Measurements from ENCODE around the gene PEPD. TPM values are rescaled to one million over a fixed set of nuclear protein-coding genes. Genes with fewer than 3 reads are reported as not detected.

Gene PEPD
- total and polyA plus RNA-seq, 4 donors = 37.3 to 211 (median 117) TPM

- H3K4me1 ChIP-seq (ENCODE audit: control insufficient read depth in 4 of 4, insufficient read depth in 4 of 4, low read length in 3 of 4) = no peaks in the 10 kb centered on the region
- H3K4me3 ChIP-seq (ENCODE audit: low read depth in 1 of 3, low read length in 3 of 3) = no peak overlapping the region
- no peak for DNase-seq (ENCODE audit: low spot score)
- no peak overlapping the region for H3K27ac ChIP-seq (ENCODE audit: low read depth in 1 of 2, low read length in 2 of 2)
- WGBS = 96% methylated on average over 10 of the region's 10 CpGs
- H3K36me3 ChIP-seq (ENCODE audit: control insufficient read depth in 4 of 4, insufficient read depth in 3 of 4, low read depth in 1 of 4, low read length in 3 of 4) = peaks cover 8 to 18% (median 12%) of the 10 kb centered on the region in 4 donors
- TF ChIP-seq FOXA1 (IDR thresholded peaks at IDR 0.05) (no peak), RXRA (IDR thresholded peaks at IDR 0.05) (no peak), ZBTB33 (IDR thresholded peaks at IDR 0.05) (no peak), JUND (IDR thresholded peaks at IDR 0.05) (no peak), FOXA2 (IDR thresholded peaks at IDR 0.05) (no peak)
- no peak overlapping the region for H3K9ac ChIP-seq (ENCODE audit: low read depth in 1 of 2, low read length in 2 of 2)
- H3K9me3 ChIP-seq (ENCODE audit: control insufficient read depth in 4 of 4, low read length in 3 of 4) = no peaks in the 10 kb centered on the region
- no peaks in the 10 kb centered on the region for H3K27me3 ChIP-seq (ENCODE audit: control insufficient read depth in 4 of 4, insufficient read depth in 4 of 4, low read length in 3 of 4)
These were observed 64.8 kb downstream of the PEPD start for GRCh38 chr19:33456845-33457220.

- H3K9ac ChIP-seq (ENCODE audit: low read depth in 1 of 2, low read length in 2 of 2) = no peak overlapping the region
- H3K4me3 ChIP-seq (ENCODE audit: low read depth in 1 of 3, low read length in 3 of 3) = no peak overlapping the region
- no peak for TF ChIP-seq FOXA1 (IDR thresholded peaks at IDR 0.05)
- no peak for TF ChIP-seq FOXA2 (IDR thresholded peaks at IDR 0.05)
- no peak for TF ChIP-seq HNF4A (conservative IDR thresholded peaks at IDR 0.05)
- H3K27ac ChIP-seq (ENCODE audit: low read depth in 1 of 2, low read length in 2 of 2) = no peak overlapping the region
- DNase-seq (ENCODE audit: low spot score) = no peak
- H3K9me3 ChIP-seq (ENCODE audit: control insufficient read depth in 4 of 4, low read length in 3 of 4) = no peaks in the 10 kb centered on the region
- peaks cover 4 to 14% (median 10%) of the 10 kb centered on the region in 4 donors for H3K36me3 ChIP-seq (ENCODE audit: control insufficient read depth in 4 of 4, insufficient read depth in 3 of 4, low read depth in 1 of 4, low read length in 3 of 4)
- H3K4me1 ChIP-seq (ENCODE audit: control insufficient read depth in 4 of 4, insufficient read depth in 4 of 4, low read length in 3 of 4) = no peaks in the 10 kb centered on the region
- no peaks in the 10 kb centered on the region for H3K27me3 ChIP-seq (ENCODE audit: control insufficient read depth in 4 of 4, insufficient read depth in 4 of 4, low read length in 3 of 4)
- 96% methylated on average over 11 of the region's 11 CpGs for WGBS
These were observed 65.3 kb downstream of the PEPD start for GRCh38 chr19:33456076-33456844.

- peaks cover 1 to 12% (median 9%) of the 10 kb centered on the region in 4 donors for H3K36me3 ChIP-seq (ENCODE audit: control insufficient read depth in 4 of 4, insufficient read depth in 3 of 4, low read depth in 1 of 4, low read length in 3 of 4)
- H3K27ac ChIP-seq (ENCODE audit: low read depth in 1 of 2, low read length in 2 of 2) = no peak overlapping the region
- H3K9me3 ChIP-seq (ENCODE audit: control insufficient read depth in 4 of 4, low read length in 3 of 4) = no peaks in the 10 kb centered on the region
- WGBS = 94% methylated on average over 3 of the region's 3 CpGs
- no peak overlapping the region for H3K9ac ChIP-seq (ENCODE audit: low read depth in 1 of 2, low read length in 2 of 2)
- no peaks in the 10 kb centered on the region for H3K4me1 ChIP-seq (ENCODE audit: control insufficient read depth in 4 of 4, insufficient read depth in 4 of 4, low read length in 3 of 4)
- no peaks in the 10 kb centered on the region for H3K27me3 ChIP-seq (ENCODE audit: control insufficient read depth in 4 of 4, insufficient read depth in 4 of 4, low read length in 3 of 4)
- no peak for TF ChIP-seq YY1 (IDR thresholded peaks at IDR 0.05)
- TF ChIP-seq SP1 (IDR thresholded peaks at IDR 0.05) = no peak
- TF ChIP-seq FOXA2 (IDR thresholded peaks at IDR 0.05) = no peak
- no peak for TF ChIP-seq FOXA1 (IDR thresholded peaks at IDR 0.05)
- no peak for TF ChIP-seq RAD21 (IDR thresholded peaks at IDR 0.05)
- no peak for TF ChIP-seq HNF4A (conservative IDR thresholded peaks at IDR 0.05)
- no peak for TF ChIP-seq CTCF (IDR thresholded peaks at IDR 0.05; ENCODE audit: low read depth, low read length, missing input control)
- no peak overlapping the region for H3K4me3 ChIP-seq (ENCODE audit: low read depth in 1 of 3, low read length in 3 of 3)
- DNase-seq (ENCODE audit: low spot score) = no peak
These were observed 68.3 kb downstream of the PEPD start for GRCh38 chr19:33453265-33453664.

Data from liver (tissue), 9 donors.